ENCODE measurements around the gene VWA8.

VWA8 gene

DNA sequence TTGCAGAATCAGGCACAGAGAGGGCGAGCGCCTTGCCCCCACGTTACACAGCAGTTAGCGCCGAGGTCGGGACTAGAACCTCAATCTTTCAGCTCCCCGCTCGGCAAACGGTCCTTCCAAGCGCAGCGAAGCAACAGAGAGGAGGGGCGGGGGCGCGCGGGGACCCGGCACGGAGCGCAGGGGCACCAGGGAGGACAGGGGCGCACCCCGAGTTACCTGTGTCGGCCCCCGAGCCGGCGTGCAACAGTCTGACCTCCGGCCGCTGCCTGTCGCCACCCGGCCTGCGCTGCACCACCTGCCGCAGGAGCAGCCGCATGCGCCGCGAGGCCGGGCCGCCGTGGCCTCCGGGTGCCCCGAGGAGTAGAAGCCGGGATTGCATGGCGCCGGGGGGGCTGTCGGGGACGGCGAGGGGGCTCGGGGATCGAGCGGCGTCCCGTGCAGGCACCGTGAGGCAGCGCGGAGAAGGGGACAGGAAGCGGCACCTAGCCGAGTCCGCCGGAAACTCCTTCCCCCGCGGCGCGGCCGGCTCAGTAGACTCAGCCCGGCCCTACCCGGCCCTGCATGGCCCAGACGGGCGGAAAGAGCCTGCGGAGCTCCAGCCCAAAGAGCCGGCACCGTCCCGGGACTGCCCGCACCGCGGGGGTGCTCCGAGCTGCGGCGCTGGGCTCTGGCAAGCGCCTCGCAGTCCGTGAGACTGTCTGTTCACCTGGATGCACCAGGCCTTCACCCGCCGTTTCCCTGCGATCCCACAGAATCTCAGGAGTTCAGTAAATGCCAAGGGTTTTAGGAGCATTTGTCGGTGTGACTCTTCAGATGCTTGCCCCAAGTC, at the start of gene VWA8:
Gene VWA8 (minus strand): TSS at position 473 of the 829 bp plus-strand sequence. CDS start 94 bp downstream, at position 379.
- FAIRE-seq = no peak

DNA sequence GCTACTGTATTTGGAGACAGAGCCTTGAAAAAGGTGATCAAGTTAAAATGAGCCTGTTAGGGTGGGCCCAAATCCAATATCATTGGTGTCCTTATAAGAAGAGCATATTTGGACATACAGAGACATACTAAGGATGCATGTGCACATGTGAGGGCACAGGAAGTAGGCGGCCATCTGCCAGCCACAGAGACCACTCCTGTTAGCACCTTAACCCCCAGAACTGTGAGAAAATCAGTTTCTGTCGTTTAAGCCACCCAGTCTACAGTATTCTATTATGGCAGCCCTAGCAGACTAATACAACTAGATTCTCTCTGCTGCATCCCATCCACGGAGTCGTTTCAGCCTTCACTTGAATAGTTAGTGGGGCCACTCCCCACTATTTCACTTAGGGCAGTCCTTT, 48.1 kb upstream of the VWA8 start:
- FAIRE-seq = no peak

DNA sequence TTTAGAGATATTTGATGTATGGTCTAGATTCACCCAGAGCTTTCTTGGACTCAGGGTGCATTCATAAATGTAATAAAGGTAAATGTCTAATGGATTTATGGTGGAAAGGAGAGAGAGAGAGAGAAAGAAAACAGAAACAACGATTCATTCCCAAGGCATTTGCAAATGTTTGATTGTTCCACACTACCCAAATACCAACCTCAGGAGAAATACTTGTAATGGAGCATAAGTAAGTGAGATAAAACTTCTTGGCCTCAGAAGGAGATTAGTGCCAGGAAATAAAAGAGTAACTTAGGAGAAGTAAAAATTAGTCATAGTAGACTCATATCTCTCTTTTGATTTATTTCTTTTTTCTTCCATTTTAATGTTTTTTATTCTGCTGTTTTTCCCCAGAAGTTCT, 46.9 kb upstream of the VWA8 start:
- FAIRE-seq = no peak

DNA sequence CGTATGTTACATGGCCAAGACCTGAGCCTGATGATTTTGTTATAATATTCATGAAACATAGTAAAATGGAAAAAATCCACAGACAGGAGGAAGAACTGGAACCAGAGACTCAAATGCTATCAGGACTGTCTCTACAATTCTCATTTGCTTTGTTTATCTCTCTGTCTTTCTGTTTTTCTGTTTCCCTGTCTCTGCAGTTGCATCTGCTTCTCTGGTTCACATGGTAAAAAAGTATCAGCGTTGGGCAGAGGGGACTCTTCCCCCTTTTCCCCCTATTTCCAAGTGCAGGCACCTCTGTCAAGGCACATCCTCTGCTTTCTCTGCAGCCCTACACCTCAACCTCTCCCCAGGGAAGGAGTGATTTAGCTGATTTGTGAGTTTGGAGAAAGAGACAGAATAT, 41.2 kb upstream of the VWA8 start:
- no peak for FAIRE-seq

DNA sequence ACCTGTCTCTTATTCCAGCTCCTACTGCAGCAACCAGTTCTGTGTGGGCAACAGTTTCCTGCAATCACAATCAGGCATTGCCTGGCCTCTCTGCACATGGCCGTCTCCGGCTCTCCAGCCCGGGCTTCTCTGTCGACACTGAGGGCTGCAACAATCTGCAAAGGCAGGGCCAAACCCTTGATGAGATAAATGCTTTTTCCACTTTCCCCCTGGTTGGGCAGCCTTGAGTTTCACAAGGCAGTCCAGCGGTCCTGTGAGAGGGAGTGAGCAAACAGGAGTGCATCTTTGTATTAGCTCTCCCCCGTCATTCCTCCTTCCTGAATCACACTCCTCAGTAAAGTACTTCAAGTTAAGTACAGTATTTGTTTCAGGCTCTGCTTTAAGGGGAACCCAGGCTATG, 40.7 kb upstream of the VWA8 start:
- no peak for FAIRE-seq

DNA sequence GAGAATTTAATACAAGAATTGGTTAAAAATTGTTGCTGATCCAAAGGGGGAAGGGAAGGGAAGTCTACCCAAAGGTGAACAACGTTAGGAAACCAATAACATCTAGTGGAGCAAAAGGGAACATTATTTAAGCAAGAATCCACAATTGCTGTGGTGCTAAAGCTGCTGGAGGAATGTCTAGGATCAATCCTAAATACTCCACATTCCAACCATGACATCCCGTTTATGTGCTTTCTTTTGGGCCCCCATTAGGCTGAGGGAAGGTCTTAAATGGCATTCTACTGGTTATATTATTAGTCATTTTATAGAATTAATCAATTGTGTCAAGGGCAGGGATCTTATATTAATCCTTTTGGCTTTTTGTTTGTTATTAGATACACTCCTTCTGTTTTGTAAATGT, 39.9 kb upstream of the VWA8 start:
- no peak for FAIRE-seq

DNA sequence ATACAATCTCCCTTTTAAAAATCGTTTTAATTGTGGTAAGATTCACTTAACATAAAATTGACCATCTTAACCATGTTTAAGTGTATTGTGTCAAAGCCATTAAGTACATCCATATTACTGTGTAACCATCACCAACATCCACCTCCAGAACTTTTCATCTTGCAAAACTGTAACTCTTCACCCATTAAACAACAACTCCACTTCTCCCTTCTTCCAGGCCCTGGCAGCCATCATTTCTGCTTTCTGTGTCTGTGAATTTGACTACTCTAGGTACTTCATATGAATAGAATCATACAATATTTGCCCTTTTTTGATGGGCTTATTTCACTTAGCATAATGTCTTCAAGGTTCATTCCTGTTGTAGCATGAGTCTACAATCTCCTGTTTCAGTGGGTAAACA, 36.5 kb upstream of the VWA8 start:
- no peak for FAIRE-seq

DNA sequence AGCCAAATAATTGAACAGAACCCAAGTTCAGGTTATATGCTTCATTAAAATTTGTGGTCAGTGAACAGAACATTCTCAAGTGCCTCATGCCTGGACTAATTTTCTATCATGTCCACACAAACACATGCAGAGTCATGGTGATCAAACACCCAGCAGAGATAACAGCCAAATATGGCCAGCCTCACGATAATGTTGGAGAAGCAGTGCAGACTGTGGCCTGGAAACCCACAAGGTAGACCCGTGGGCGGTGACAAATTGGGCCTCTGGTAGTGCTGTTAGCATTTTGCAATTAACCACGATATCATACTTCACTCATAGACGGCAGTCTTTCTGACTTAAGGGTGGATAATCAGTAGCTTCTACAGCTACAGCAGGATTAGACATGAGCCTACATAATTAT, 35.0 kb upstream of the VWA8 start:
- no peak for FAIRE-seq

DNA sequence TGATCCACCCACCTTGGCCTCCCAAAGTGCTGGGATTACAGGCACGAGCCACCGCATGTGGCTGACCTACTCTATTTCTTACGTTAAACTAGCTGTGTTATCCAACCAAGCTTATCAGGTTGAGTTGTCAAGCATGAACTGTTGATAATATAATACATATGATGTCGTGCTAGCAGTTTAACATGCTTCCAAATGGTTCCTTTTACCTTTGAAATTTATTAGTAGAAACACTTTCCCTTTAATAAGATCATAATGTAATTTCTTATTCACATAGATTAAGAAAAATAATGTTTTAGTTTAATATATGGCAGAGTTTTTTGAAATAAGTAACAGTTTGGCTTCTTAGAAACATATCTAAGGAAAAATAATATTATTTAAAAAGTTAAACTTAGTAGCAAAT, 34.4 kb upstream of the VWA8 start:
- FAIRE-seq = peak; percentile 29

DNA sequence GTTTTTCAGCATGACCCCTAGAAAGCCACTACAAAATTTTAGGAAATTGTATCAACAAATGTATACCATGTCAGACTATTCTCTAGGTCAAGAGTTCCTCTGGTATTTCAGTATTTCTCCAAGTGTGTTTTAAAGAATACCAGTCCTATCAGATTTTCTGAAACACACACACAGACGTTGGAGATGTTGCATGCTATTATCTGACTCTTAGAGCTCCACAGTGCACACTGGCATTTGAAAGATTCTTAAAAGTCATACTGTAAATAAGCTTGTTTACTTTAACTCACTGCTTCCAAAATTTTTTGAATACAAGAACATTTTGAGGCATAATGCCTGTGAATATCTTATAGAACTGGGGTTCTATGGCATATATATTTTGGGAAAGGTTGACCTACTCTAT, 33.8 kb upstream of the VWA8 start:
- no peak for FAIRE-seq

DNA sequence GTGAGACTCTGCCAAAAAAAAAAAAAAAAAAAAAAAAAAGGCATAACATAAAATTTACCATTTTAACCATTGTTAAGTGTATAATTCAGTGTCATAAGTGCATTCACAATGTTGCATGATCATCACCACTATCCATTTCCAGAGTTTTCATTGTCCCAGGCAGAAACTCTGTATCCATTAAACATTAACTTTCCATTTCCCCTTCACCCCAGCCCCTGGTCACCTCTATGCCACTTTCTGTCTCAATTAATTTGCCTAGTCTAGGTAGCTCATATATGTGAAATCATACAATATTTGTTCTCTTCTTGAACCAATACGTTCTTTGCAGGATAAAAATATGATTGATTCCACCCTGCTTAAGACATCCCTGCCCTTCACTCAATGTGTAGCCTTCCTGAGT, 31.0 kb upstream of the VWA8 start:
- no peak for FAIRE-seq

DNA sequence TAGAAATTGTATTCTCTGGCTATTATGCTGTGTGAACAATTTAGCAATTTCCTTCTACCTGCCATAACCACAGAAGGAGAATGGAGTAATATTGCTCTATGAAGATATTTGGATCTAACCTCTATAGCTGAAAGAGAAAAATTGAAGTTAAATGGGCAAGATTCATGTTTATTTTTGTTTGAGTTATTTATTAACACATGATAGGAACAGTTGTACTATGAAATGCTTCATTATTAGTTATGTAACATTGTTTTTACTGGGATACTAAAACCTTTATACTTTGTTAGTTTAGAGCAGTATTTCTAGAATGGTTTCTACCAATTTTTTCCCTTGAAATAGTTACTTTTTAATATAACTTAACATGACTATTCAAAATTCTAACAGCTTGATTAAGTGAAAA, 27.3 kb upstream of the VWA8 start:
- FAIRE-seq = no peak

DNA sequence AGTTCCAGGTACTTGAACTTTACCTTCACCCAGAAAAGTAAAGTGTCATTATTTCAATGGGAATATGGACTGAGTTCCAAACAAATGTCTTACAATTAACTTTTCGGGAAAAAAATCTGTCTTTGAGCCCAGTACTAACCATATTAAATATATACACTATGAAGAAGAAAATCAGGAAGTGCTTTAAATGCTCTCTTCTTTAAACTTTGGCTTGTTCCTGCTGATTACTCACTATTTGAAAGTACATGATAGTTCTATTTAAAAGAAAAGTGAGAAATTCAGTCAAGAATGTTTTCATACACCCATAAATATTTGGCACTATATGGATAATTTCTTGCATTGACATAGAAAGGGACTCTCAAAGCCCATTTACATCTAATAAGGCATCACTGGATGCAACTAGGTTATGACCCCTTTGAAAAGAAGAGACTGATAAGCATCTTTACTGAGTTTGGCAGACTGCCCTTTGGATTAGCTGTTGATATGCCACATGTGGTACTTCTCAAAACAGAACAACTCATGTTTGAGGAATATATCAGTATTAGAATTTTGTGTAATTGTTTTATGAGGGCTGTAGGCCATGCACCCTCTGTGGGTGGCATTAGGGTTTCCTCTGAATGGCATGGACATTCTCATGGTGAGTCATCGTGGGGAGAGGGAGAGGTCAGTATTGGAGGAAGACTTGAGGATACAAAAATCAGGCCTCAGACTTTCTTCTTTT, 25.0 kb upstream of the VWA8 start:
- FAIRE-seq = no peak

DNA sequence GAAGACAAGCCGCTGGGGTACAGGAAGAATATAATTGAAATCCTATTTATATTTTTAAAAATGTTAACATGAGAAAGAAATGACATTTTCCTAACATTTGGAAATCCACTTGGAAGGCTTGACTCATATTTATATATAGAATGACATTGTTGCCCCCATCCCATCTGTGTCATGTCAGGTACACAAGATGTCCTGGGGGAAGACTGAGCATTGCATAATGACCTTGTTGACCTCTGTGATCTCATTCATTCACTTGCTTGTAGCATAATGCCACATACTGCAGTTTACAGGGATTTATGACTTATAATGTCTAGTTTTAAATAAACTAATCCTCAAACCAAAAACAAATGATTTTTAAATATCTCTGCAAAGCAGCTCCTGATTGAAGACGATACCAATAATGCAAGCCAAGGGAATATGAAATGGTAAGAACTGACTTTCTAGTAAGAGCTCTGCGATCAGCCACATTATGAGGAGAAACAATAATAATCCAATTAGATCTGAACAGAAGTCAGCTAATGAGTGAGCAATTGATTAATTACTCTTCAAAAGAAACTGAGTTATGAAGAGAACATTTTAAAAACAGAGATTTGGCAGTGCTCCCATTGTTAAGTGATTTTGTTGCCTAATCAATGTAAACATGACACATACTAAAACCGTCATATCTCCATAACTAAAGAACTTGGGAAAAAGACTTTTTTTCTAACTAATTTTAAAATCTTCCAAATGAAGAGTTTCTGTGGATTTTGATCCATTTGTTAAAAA, 21.2 kb upstream of the VWA8 start:
- FAIRE-seq = no peak

DNA sequence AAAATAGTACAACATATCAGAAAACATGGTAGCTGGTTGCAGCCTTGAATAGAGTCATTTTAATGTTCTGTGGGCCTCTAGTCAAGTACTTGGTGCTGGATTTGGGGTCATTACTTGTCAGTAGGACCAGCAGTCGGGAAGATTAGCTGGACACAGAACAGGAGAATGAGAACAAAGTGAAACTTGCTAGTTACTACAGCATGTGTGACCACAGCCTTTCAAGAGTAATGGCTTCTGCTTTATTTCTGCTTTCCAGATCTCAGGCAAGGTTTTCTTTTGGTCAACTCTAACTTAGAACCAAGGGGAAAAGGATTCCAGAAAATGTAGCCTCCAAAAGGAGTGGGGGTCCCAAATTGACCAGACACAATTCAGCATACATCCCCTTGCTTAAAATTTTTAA, 17.1 kb upstream of the VWA8 start:
- FAIRE-seq = no peak

DNA sequence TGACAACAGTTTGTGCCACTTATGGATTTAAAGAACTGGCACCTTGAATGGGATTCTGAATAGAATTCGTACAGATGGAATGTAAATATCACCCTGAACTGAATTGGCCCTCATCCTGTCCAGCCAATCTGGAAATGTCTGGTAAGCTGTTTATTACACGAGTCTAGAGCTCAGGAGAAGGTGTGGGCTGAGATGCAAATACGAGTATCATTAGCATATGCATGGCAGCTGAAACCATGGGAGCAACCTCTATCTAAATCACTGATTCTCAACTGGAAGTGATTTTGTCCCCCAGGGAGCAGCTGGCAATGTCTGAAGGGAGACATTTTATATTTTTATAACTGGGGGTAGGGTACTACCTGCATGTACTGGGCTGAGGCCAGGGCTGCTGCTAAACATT, 15.6 kb upstream of the VWA8 start:
- FAIRE-seq = no peak

DNA sequence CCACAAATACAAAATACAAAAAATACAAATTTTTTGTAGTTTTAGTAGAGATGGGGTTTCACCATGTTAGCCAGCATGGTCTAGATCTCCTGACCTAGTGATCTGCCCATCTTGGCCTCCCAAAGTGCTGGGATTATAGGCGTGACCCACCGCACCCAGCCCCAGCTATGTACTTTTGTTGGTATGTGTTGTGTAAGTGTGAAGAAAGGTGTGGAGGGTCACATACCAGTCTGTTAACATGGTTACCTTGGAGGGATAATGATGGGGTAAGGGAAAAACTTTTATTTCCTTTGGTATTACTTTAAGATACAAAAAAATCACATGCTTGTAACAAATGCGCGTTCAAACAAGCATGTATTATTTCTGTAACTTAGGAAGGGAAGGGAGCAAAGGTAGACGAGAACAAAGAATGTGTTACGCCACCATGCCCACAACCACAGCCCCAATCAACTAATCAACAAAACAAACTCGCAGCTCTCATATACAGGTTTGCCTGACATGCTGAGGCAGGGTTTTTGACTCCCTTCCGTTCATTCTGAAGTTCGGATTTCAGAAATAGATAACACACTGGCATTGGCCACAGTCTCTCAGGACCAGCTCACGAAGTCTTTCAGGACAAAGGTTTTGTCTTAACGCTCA, 13.5 kb upstream of the VWA8 start:
- no peak for FAIRE-seq

DNA sequence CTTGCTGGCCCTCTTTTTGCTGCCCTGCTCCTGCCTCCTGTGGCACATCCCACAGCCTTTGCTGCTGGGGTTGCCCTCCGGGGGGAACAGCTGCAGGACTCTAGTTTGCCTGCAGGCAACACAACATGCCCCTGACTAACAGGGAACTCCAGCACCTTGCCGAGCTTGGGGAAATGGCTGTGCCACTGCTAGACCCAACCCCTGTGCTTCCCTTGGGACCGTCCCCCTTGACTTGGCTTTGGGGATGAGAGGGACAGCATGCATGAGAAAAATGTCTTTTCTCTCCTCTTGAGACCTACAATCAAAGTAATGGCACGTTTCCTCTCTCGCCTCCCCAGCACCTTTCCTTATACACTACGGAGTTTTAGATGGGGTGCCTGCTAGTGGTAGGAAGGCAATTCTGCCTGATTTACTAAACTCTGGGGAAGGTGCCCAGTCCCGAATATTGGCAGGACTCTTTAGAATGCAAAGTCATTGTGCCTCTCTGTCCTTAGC, 12.4 kb upstream of the VWA8 start:
- FAIRE-seq = no peak

DNA sequence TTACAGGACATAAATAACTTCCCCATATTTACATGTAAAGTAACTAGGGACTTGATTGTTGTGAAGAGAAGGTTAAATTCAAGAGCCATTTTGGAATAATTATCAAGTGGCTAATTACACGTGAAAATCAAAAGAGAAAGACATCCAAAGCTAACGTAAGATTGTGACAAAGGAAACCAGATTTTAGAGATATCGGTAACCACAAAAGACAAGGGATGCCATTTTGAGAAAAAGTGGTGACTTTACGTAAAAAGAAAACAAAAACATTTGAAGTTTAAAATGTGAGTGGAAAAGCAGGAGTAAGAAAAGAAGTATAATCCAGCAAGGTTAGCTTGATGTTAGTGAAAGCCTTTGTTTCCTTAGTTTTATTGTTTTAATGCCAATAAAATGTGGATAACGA, 10.9 kb upstream of the VWA8 start:
- no peak for FAIRE-seq

DNA sequence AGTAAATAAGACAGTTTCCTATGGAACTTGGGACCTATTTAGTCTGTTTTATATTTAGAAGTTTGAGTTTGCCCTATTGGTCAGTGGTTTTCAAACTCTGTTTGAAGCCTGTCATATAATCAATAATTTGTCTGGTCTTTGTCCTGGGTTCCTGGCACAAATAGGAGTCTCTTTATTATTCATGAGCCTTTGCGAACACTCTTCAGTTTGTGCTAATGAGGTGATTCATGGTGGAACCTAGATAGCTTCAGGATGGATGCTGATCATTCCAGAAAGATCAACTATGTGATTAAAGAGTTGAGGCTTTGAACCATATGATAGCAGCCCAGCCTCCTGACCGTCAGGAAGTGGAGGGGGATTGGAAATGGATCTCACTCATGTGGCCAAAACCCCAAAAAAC, 10.0 kb upstream of the VWA8 start:
- FAIRE-seq = no peak

DNA sequence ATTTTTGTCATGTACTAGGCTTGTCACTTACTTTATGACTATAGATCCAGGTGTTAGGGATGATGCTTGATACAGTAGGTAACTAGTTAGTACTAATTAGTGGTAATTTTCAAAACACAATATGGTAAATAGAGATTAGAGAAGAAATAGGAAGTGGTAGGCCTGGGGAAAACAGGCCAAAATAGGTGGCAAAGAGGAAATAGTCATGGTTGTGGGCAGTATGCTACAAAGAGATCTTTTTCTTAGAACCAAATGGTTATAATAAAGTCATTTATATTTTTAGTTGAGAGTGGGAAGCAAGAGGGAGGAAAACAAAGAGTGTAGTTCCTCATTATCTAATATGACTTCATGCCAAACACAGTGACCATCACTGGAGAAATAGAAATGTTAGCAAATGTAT, 9.1 kb upstream of the VWA8 start:
- no peak for FAIRE-seq

DNA sequence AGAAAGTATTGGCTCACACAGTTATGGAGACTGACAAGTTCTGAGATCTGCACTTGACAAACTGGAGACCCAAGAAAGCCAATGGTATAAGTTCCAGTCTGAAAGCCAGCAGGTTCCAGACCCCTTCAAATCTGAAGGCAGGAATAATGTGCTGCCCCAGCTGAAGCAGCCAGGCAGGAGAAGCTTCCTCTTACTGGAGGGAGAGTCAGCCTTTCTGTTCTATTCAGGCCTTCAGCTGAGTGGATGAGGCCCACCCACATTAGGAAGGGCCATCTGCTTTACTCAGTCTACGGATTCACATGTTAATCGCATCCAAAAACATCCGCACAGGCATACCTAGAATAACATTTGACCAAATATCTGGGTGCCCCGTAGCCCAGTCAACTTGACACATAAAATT, 8.2 kb upstream of the VWA8 start:
- no peak for FAIRE-seq

DNA sequence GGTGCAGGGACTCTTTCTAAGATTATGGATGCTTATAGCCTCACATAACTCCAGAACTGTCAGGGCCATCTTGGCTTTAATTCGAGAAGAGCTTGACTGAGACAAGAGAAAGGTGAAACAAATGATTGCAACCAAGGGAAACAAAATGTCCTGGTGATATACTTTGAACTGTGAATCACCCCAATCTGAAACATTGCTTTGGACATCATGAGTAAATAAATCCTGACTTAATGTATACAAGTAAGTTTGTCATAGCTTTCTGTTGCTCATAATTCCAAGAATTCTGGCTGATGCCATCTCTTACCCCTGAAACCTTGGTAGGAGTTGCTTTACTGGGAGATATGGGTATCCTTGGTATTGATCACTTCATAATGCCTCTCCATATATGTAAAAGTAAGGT, 5.8 kb upstream of the VWA8 start:
- FAIRE-seq = no peak
